GM23248 (cell line): ENCODE measurements around the gene GLIPR1L2. TPM values are rescaled to one million over a fixed set of nuclear protein-coding genes. Genes with fewer than 3 reads are reported as not detected.

Experiments
- DNase-seq: peaks from one replicate; pipeline ENCODE4 v3.0.0-alpha.2; 2015
- H2AFZ ChIP-seq: fragments of 200-600 bp; sonication (generic); 2 replicates; pipeline ENCODE4 v1.6.1; 2016; ENCODE audit warnings: antibody characterized with exemption
- H3F3A ChIP-seq: fragments of 200-600 bp; sonication (generic); 2 replicates; pipeline ENCODE4 v1.6.1; 2016; ENCODE audit warnings: mild to moderate bottlenecking, antibody characterized with exemption, mixed run types; ENCODE audit not compliant: insufficient read depth
- H3K27ac ChIP-seq: fragments of 200-600 bp; sonication (generic); 2 replicates; pipeline ENCODE4 v1.5.1; 2016; ENCODE audit warnings: mild to moderate bottlenecking
- H3K27me3 ChIP-seq: fragments of 200-600 bp; sonication (generic); replicated peaks from 2 replicates; pipeline ENCODE4 v1.6.1; 2016; ENCODE audit warnings: mild to moderate bottlenecking; ENCODE audit not compliant: insufficient read depth
- H3K36me3 ChIP-seq: fragments of 200-600 bp; sonication (generic); 2 replicates; pipeline ENCODE4 v1.6.1; 2016; ENCODE audit warnings: low read depth, mild to moderate bottlenecking
- H3K4me1 ChIP-seq: fragments of 200-600 bp; sonication (generic); 2 replicates; pipeline ENCODE4 v1.6.1; 2016; ENCODE audit warnings: mild to moderate bottlenecking; ENCODE audit not compliant: insufficient read depth
- H3K4me2 ChIP-seq: fragments of 200-600 bp; sonication (generic); one replicate; pipeline ENCODE4 v1.6.1; 2016; ENCODE audit warnings: mild to moderate bottlenecking; ENCODE audit not compliant: unreplicated experiment
- H3K4me3 ChIP-seq: fragments of 200-600 bp; sonication (generic); 2 replicates; pipeline ENCODE4 v1.5.1; 2016; ENCODE audit warnings: mild to moderate bottlenecking
- H3K79me2 ChIP-seq: fragments of 200-600 bp; sonication (generic); 2 replicates; pipeline ENCODE4 v1.6.1; 2016; ENCODE audit warnings: mild to moderate bottlenecking; ENCODE audit not compliant: insufficient read depth
- H3K9ac ChIP-seq: fragments of 200-600 bp; sonication (generic); 2 replicates; pipeline ENCODE4 v1.6.1; 2016; ENCODE audit warnings: mild to moderate bottlenecking
- H3K9me2 ChIP-seq: fragments of 200-600 bp; sonication (generic); 2 replicates; pipeline ENCODE4 v1.6.1; 2016; ENCODE audit warnings: mixed run types, mild to moderate bottlenecking, moderate library complexity; ENCODE audit not compliant: insufficient read depth
- H3K9me3 ChIP-seq: fragments of 200-600 bp; sonication (generic); one replicate; pipeline ENCODE4 v1.6.1; 2017; ENCODE audit warnings: low read depth
- H4K20me1 ChIP-seq: fragments of 200-600 bp; sonication (generic); 2 replicates; pipeline ENCODE4 v1.6.0; 2016; ENCODE audit not compliant: insufficient read depth
- EZH2 ChIP-seq: fragments of 200-600 bp; sonication (generic); IDR thresholded peaks from 2 replicates; pipeline ENCODE4 v1.6.1; 2018; ENCODE audit warnings: antibody characterized with exemption, mild to moderate bottlenecking; ENCODE audit not compliant: insufficient read depth, poor library complexity, severe bottlenecking
- EZH2phosphoT487 ChIP-seq: fragments of 200-600 bp; sonication (generic); IDR thresholded peaks from 2 replicates; pipeline ENCODE4 v1.6.1; 2018; ENCODE audit warnings: antibody characterized with exemption, moderate library complexity, mild to moderate bottlenecking, low read depth; ENCODE audit not compliant: insufficient read depth
- WGBS, 2 experiments: methylation state at CpG; one replicate each; pipeline ENCODE4 v1.1.6; 2015 to 2017; ENCODE audit warnings: low lambda C conversion rate in 2 of 2, low coverage in 1 of 2; ENCODE audit errors: missing lambda C conversion rate in 2 of 2; 5-methylcytosine and 5-hydroxymethylcytosine counted together
- in situ Hi-C: fragments of 300-500 bp; cut with MboI; formaldehyde crosslinking; loops from 2 replicates; pipeline ENCODE4 v1.15.0; 2020
- polyA plus RNA-seq: library from polyadenylated mRNA; unstranded; fragments of >200 nt; fragmentation: Nextera tagmentation; extraction: Ambion mirVana; gene quantifications from 2 replicates; pipeline ENCODE4 v1.2.1, GENCODE V29; 2016
- total RNA-seq: library from RNA; depleted of rRNA; stranded (reverse); fragments of >200 nt; shearing (Covaris generic); gene quantifications from 2 replicates; pipeline ENCODE4 v1.2.3, GENCODE V29; 2014

Gene GLIPR1L2
- total and polyA plus RNA-seq, 2 experiments from 2014 or later = 1.6 to 2.1 TPM

GRCh38 chr12:75349946-75350345 is 40.9 kb upstream of the GLIPR1L2 start:
- no peak for DNase-seq
- H3K27me3 ChIP-seq = no peaks in the 10 kb centered on the region
- no peaks in the 10 kb centered on the region for H3F3A ChIP-seq
- H3K4me1 ChIP-seq = no peaks in the 10 kb centered on the region
- in situ Hi-C loops = no loop called here
- no peaks in the 10 kb centered on the region for H4K20me1 ChIP-seq
- no peaks in the 10 kb centered on the region for H3K9me2 ChIP-seq
- no peak overlapping the region for H3K9ac ChIP-seq
- H3K36me3 ChIP-seq = no peaks in the 10 kb centered on the region
- no peaks in the 10 kb centered on the region for H3K9me3 ChIP-seq
- H3K4me3 ChIP-seq = no peak overlapping the region
- no peak for TF ChIP-seq EZH2phosphoT487
- no peak for TF ChIP-seq EZH2
- no peak overlapping the region for H3K27ac ChIP-seq
- H3K79me2 ChIP-seq = no peaks in the 10 kb centered on the region
- H3K4me2 ChIP-seq = no peak overlapping the region
- H2AFZ ChIP-seq = no peak overlapping the region
- 90 to 99% methylated on average over 4 of the region's 4 CpGs for WGBS, 2 experiments

GRCh38 chr12:75350413-75350812 is 40.5 kb upstream of the GLIPR1L2 start:
- 34 to 54% methylated on average over 2 of the region's 2 CpGs for WGBS, 2 experiments
- no peak for TF ChIP-seq EZH2
- no peak for TF ChIP-seq EZH2phosphoT487
- no peaks in the 10 kb centered on the region for H3K27me3 ChIP-seq
- in situ Hi-C loops = no loop called here
- no peak overlapping the region for H3K4me2 ChIP-seq
- H3K79me2 ChIP-seq = no peaks in the 10 kb centered on the region
- H2AFZ ChIP-seq = no peak overlapping the region
- DNase-seq = no peak
- H3K9ac ChIP-seq = no peak overlapping the region
- no peaks in the 10 kb centered on the region for H3K9me3 ChIP-seq
- no peaks in the 10 kb centered on the region for H3F3A ChIP-seq
- no peaks in the 10 kb centered on the region for H3K4me1 ChIP-seq
- no peaks in the 10 kb centered on the region for H3K36me3 ChIP-seq
- no peaks in the 10 kb centered on the region for H4K20me1 ChIP-seq
- H3K9me2 ChIP-seq = no peaks in the 10 kb centered on the region
- H3K4me3 ChIP-seq = no peak overlapping the region
- H3K27ac ChIP-seq = no peak overlapping the region

GRCh38 chr12:75354011-75354410 is 36.9 kb upstream of the GLIPR1L2 start:
- Histone ChIP-seq H2AFZ (no peak overlapping the region), H3K27ac (no peak overlapping the region), H3K9me2 (no peaks in the 10 kb centered on the region), H3K79me2 (no peaks in the 10 kb centered on the region), H3F3A (no peaks in the 10 kb centered on the region), H3K4me3 (no peak overlapping the region), H3K9ac (no peak overlapping the region), H3K4me2 (no peak overlapping the region), H4K20me1 (no peaks in the 10 kb centered on the region), H3K4me1 (no peaks in the 10 kb centered on the region), H3K27me3 (no peaks in the 10 kb centered on the region), H3K36me3 (no peaks in the 10 kb centered on the region), H3K9me3 (no peaks in the 10 kb centered on the region)
- in situ Hi-C loops = no loop called here
- DNase-seq = no peak
- TF ChIP-seq EZH2 (no peak), EZH2phosphoT487 (no peak)

- Histone ChIP-seq H3K36me3 (no peaks in the 10 kb centered on the region), H3K27ac (no peak overlapping the region), H3K4me1 (peaks cover 2% of the 10 kb centered on the region; the same call in 1 of the 2 replicates), H2AFZ (no peak overlapping the region), H3K9me2 (no peaks in the 10 kb centered on the region), H3K9ac (no peak overlapping the region), H3K79me2 (no peaks in the 10 kb centered on the region), H3F3A (peaks cover 1% of the 10 kb centered on the region; the same call in 1 of the 2 replicates), H3K9me3 (no peaks in the 10 kb centered on the region), H3K4me3 (no peak overlapping the region), H3K4me2 (no peak overlapping the region), H3K27me3 (no peaks in the 10 kb centered on the region), H4K20me1 (no peaks in the 10 kb centered on the region)
- no peak for TF ChIP-seq EZH2phosphoT487
- TF ChIP-seq EZH2 = no peak
- no peak for DNase-seq
- in situ Hi-C loops = no loop called here
Measured at GRCh38 chr12:75360920-75361319, 30.0 kb upstream of the GLIPR1L2 start.

GRCh38 chr12:75361408-75361807 is 29.5 kb upstream of the GLIPR1L2 start:
- no peak for DNase-seq
- Histone ChIP-seq H4K20me1 (no peaks in the 10 kb centered on the region), H3K27ac (no peak overlapping the region), H3K36me3 (no peaks in the 10 kb centered on the region), H3K4me3 (no peak overlapping the region), H3K4me2 (no peak overlapping the region), H3K9me3 (no peaks in the 10 kb centered on the region), H3K79me2 (no peaks in the 10 kb centered on the region), H3K27me3 (no peaks in the 10 kb centered on the region), H3K9me2 (no peaks in the 10 kb centered on the region), H2AFZ (no peak overlapping the region), H3F3A (peaks cover 6% of the 10 kb centered on the region; the same call in 1 of the 2 replicates), H3K9ac (no peak overlapping the region), H3K4me1 (peaks cover 7% of the 10 kb centered on the region; the same call in 1 of the 2 replicates)
- in situ Hi-C loops = no loop called here
- 57 to 82% methylated on average over 1 of the region's 1 CpG for WGBS, 2 experiments
- TF ChIP-seq EZH2 (no peak), EZH2phosphoT487 (no peak)
